Endometrial microvascular endothelial cells (primary cell): ENCODE results near the gene ACTR1B. TPM values are rescaled to one million over a fixed set of nuclear protein-coding genes. Genes with fewer than 3 reads are reported as not detected.
"Not testable (repeated sequence)": the region's sequence is repeated elsewhere in the genome, so short reads cannot be mapped to it uniquely, and the experiment has no call there.

Source experiments
- in situ Hi-C: cut with HindIII; loops from 2 replicates; pipeline ENCODE4 v1.10.0; 2017; ENCODE audit warnings: low sequenced_read_pairs, low pct_unique_long_range_greater_than_20kb; ENCODE audit errors: inconsistent ontology term
- total RNA-seq: library from RNA; depleted of rRNA; stranded (reverse); fragments of >200 nt; gene quantifications from one replicate; pipeline ENCODE4 v1.2.3, GENCODE V29; 2015; ENCODE audit errors: inconsistent ontology term

ACTR1B gene
- total RNA-seq: 66.4 TPM

GRCh38 chr2:97663962-97664635, at the start of gene ACTR1B:
ACTR1B (minus strand) TSS chr2:97664044; CDS start chr2:97663890, 154 bp downstream.
- in situ Hi-C loops: no loop called here

GRCh38 chr2:97712693-97713295, 49.0 kb upstream of the ACTR1B start:
- in situ Hi-C loops: no loop called here

- in situ Hi-C loops: not testable (repeated sequence)
Measured at GRCh38 chr2:97712175-97712574, 48.3 kb upstream of the ACTR1B start.

- in situ Hi-C loops: no loop called here
Measured at GRCh38 chr2:97711394-97711711, 47.5 kb upstream of the ACTR1B start.

- in situ Hi-C loops: no loop called here
Measured at GRCh38 chr2:97708608-97709007, 44.8 kb upstream of the ACTR1B start.

- in situ Hi-C loops: no loop called here
Measured at GRCh38 chr2:97708048-97708380, 44.2 kb upstream of the ACTR1B start.

- in situ Hi-C loops: no loop called here
Measured at GRCh38 chr2:97707362-97708047, 43.7 kb upstream of the ACTR1B start.

- in situ Hi-C loops: no loop called here
Measured at GRCh38 chr2:97706708-97707345, 43.0 kb upstream of the ACTR1B start.

GRCh38 chr2:97706112-97706511, 42.3 kb upstream of the ACTR1B start:
- in situ Hi-C loops: no loop called here

- in situ Hi-C loops: no loop called here
Measured at GRCh38 chr2:97704989-97705388, 41.1 kb upstream of the ACTR1B start.

- in situ Hi-C loops: no loop called here
Measured at GRCh38 chr2:97703741-97704140, 39.9 kb upstream of the ACTR1B start.

GRCh38 chr2:97702731-97703470, 39.1 kb upstream of the ACTR1B start:
- in situ Hi-C loops: no loop called here

- in situ Hi-C loops: no loop called here
Measured at GRCh38 chr2:97701851-97702465, 38.1 kb upstream of the ACTR1B start.

- in situ Hi-C loops: no loop called here
Measured at GRCh38 chr2:97701186-97701585, 37.3 kb upstream of the ACTR1B start.

- in situ Hi-C loops: no loop called here
Measured at GRCh38 chr2:97699765-97700444, 36.1 kb upstream of the ACTR1B start.

GRCh38 chr2:97698530-97698929, 34.7 kb upstream of the ACTR1B start:
- in situ Hi-C loops: no loop called here

GRCh38 chr2:97697252-97698235, 33.7 kb upstream of the ACTR1B start:
- in situ Hi-C loops: no loop called here
